ENCODE results near the gene ZPBP2.
"Not testable (repeated sequence)": the region's sequence is repeated elsewhere in the genome, so short reads cannot be mapped to it uniquely, and the experiment has no call there.

ZPBP2 gene

GRCh38 chr17:39855911-39856649 lies 11.9 kb upstream of the ZPBP2 start:
- not testable (repeated sequence) for DNase-seq

GRCh38 chr17:39861235-39861634 lies 6.8 kb upstream of the ZPBP2 start:
- no peak for DNase-seq

GRCh38 chr17:39863244-39863917 lies 4.6 kb upstream of the ZPBP2 start:
- no peak for DNase-seq

- peak; percentile 77 for DNase-seq
Measured at GRCh38 chr17:39863918-39864746, 3.9 kb upstream of the ZPBP2 start, which contains the start of gene IKZF3. IKZF3 (minus strand) TSS chr17:39864312; CDS start chr17:39864126, 186 bp downstream.

DNA sequence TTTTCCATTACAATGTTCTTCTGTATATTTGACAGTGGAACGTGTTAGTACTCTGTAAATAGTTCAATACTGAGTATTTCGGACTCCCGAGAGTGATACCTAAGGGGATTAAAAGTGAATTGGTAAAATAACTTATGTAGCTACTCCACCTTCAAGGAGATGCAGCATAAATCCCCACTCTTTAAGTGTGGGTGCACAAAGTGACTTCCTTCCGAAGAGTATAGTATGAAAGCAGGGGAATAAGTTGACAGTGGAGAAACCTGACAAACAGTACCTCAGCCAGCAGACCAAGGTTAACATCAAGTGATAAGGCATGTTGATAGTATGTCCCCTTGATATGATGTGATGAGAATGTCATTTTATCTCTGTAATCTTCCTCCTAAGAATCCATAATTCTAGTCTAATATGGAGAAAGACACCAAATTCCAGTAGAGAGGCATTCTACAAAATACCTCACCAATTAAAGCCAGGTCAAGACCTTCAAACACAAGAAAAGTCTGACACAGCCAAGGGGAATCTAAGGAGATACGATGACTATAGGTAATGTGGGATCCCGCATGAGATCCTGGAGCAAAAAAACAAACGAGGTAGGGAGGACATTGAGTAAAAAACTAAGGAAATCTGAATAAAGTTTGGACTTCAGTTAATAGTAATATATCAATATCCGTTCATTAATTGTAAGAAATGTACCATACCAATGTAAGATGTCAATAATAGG lies 1.8 kb upstream of the ZPBP2 start:
- no peak for DNase-seq

GRCh38 chr17:39867084-39867879 lies 720 bp upstream of the ZPBP2 start:
- peak; percentile 53 for DNase-seq

DNA sequence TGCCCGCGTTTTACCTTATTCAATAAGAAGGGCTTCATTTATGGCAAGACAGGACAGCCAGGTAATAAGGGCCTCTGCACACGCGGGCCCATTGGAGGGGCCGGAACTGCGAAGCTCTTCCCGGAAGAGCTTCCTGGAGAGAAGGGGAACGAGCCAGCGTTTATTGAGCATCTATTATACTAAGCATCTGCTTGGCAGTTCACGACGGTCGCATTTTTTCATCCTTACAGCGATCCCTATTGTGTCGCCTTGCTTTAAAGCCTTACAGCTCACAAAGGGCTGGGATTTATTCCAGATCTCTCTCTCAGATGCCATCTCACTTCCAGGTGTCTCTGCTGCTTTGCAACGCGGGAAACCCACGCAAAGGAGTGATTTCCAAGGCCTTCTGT lies 546 bp downstream of the ZPBP2 start:
- no peak for DNase-seq

DNA sequence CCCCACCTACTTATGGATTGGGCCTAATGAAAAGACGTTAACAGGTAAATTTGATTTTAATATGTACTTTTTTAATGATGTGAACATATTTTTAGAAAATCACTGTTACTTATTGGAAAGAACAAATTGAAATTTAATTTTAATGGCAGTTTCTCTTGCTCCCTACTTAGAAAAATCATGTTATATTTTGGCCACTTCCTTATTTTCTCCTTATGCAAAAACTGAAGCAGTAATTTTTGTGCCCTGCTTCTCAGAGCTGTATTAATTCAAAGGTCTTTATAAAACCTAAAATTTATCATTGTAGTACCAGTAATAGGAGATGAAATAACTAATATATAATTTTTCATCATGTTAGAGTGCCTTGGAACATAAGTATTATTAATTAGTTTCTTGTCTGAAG lies 2.8 kb downstream of the ZPBP2 start:
- DNase-seq, result no peak

- no peak for DNase-seq
Measured at GRCh38 chr17:39871801-39872200, 3.8 kb downstream of the ZPBP2 start.

- DNase-seq, result no peak
Measured at GRCh38 chr17:39872751-39873150, 4.7 kb downstream of the ZPBP2 start.

GRCh38 chr17:39886102-39886501 lies 18.1 kb downstream of the ZPBP2 start:
- not testable (repeated sequence) for DNase-seq

- DNase-seq, result no peak
Measured at GRCh38 chr17:39887078-39887477, 19.1 kb downstream of the ZPBP2 start.

DNA sequence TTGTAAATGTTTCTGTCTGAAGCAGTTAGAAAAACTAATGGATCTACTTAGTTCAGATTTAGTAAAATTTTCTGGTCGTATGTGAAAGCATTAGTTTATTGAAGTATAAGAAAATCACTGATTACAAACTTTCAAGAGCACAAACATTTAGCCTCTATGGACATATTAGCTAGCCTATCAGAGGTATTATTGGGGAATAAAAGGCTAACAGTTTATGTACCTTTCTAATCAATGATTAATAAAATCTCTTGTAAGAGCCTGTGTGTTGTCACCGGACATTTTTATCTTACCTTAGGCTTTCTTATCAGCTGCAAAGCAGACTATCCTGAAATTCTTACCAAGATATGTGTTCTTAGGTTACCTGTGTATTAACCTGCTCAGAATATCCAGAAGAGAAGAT lies 21.2 kb downstream of the ZPBP2 start:
- DNase-seq, result no peak

GRCh38 chr17:39894681-39895376 lies 26.8 kb downstream of the ZPBP2 start:
- DNase-seq, result no peak

DNA sequence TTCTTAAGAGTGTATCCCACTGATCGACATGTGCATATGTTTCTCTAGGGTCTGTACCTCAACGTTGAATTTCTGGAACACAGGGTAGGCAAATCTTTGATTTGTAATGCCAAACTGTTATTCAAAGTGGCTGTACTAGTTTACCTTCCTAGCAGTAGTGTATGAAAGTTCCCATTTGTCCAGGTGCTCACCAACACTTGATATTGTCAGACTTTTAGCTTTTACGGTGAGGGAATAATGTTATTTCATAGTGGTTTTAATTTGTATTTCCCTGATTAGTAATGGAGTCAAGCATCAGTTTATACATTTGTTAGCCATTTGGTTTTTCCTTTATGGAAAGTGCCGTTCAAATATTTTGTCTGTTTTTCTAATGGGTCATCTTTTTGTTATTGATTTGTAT lies 30.1 kb downstream of the ZPBP2 start:
- no peak for DNase-seq

DNA sequence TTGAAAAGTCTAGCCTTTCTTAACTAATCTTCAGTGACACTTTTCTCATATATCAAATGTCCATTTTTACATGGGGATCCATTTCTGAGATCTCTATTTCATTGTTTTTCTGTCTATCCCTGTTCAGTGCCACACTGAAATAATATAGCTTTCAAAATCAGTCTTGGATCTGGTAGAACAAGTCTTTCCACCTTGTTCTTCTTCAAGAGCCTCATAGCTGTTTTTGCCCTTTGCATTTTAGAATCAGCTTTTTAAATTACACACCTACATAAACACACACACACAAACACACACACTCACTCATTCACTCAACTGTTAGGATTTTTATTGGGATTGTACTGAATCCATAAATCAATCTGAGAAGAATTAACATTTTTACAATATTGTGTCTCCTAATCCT lies 31.2 kb downstream of the ZPBP2 start:
- DNase-seq, result no peak

GRCh38 chr17:39902027-39902426 lies 34.0 kb downstream of the ZPBP2 start:
- DNase-seq, result not testable (repeated sequence)

DNA sequence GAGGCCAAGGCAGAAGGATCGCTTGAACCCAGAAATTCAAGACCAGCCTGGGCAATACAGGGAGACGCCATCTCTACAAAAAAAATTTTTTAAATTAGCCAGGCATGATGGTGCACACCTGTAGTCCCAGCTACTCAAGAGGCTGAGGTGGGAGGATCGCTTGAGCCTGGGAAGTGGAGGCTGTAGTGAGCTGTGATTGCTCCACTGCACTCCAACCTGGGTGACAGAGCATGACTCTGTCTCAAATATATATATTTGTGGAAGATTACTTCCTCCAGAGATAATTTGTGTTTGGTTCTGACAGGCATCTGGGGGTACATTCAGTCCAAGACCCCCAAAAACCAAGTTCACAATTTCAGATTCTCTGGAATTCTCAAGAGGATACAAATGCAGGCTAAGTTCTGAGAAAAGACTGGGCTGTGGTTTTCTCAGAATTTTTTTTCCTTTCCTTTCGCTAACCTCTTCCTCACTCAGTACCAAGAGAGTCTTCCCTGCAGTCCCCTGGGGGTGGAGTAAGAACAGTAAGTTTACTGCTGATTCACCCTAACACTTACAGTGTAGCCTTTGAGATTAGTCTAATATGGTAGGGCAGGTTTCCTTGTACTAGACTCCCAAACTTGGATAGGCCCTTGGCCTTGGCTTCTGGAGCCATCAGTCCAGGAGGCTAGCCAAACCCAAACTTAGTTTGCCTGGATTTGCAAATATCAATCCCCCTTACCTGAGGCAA lies 35.3 kb downstream of the ZPBP2 start:
- no peak for DNase-seq

DNA sequence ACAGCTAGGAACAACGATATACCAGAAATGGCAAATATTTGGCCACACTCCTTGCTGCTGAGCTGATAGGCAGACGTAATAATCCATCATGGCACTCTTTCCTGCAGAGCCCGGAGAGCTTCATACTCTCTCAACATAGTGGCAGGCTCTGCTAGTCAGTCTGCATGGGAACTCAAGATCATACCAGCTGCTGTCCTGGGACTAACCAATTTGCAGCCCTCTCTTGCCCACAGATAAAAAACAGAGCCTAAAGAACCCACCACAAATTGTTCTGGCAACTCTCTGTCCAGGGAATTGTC lies 36.9 kb downstream of the ZPBP2 start:
- DNase-seq, result no peak

DNA sequence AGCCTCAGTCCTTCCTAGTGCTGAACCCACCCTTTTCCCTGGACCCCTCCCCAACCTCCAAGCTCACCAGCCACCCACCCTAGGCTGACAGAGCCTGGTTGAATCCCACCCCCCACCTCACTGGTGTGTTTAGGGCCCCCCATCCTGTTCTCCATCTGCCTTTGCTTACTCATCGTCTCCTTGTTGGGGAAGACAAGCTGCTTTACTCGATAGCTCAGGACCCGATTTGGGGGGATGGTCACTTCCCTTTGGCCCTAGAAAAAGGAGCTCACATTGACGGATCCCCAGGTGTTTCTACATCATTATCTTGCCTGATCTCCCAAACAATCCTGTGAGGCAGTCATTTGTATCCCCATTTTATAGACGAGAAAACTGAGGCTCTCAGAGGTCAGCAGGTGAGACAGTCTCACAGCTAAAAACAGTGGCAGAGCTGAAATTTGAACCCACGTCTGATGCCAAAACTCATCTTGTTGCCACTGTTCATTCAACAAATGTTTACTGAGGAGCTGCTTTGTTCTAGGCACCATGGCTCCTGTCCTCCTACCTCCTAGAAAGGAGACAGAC lies 40.9 kb downstream of the ZPBP2 start:
- DNase-seq, result no peak

DNA sequence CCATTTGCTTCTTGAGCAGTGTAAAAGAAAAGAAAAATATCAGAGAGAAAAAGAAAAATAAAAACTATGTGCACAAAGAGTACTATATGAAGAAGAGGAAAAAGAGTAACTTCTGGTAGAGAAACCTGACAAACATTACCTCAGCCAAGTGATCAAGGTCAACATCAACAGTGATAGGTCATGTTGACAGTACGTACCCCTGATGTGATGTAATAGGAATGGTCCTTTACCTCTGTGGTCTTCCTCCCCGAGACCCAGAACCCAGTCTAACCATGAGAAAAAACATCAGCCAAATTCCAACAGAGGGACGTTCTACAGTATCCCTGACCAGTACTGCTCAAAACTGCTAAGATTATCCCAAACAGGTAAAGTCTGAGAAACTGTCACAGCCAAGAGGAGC lies 46.0 kb downstream of the ZPBP2 start:
- no peak for DNase-seq
